ENCODE data around the gene CSNK2A1.

DNA sequence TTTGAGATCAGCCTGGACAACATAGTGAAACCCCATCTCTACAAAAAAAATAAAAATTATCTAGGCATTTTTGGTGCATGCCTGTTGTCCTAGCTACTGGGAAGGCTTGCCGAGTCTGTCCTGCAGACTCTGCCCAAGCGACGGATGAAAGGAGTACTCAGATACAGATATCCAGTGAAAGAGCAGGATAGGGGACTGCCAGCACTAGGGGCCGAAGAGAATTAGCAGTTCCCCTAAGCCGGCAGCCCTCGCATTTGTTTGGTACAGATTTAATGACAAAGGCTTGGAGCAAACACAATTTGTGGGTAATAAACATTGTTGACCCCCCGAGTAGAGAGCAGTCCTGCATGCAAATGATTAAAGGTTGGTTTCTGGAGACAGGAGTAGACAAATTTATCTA is 75.8 kb downstream of the CSNK2A1 start:
- TF ChIP-seq CTCF (conservative IDR thresholded peaks at IDR 0.05 in 1 of 2, IDR thresholded peaks at IDR 0.05 in 1 of 2; ENCODE audit: extremely low read depth in 1 of 2, insufficient read depth in 1 of 2, low read depth in 1 of 2, low read length in 2 of 2) (no peak), EZH2 (IDR thresholded peaks at IDR 0.05; ENCODE audit: borderline replicate concordance, low read length) (no peak)

All from mammary epithelial cell (primary cell).